Smooth muscle cell (in vitro differentiated cells): ENCODE results near the gene SIPA1L2. TPM values are rescaled to one million over a fixed set of nuclear protein-coding genes. Genes with fewer than 3 reads are reported as not detected.

Experiments
- DNase-seq: peaks from one replicate; lab custom pipeline; 2025; ENCODE audit not compliant: unreplicated experiment; lab: John Stamatoyannopoulos, UW
- H2AFZ ChIP-seq: fragments of 200-600 bp; sonication (generic); 2 replicates; pipeline ENCODE4 v1.6.0; 2016; ENCODE audit warnings: antibody characterized with exemption, low read depth, mild to moderate bottlenecking
- H3F3A ChIP-seq: fragments of 200-600 bp; sonication (generic); 2 replicates; pipeline ENCODE4 v1.6.0; 2017; ENCODE audit warnings: antibody characterized with exemption, low read depth
- H3K27ac ChIP-seq: fragments of 200-600 bp; sonication (generic); 2 replicates; pipeline ENCODE4 v1.5.1; 2016; ENCODE audit warnings: low read depth, mild to moderate bottlenecking
- H3K27me3 ChIP-seq: fragments of 200-600 bp; sonication (generic); 2 replicates; pipeline ENCODE4 v1.6.1; 2016; ENCODE audit warnings: low read depth, mild to moderate bottlenecking
- H3K36me3 ChIP-seq: fragments of 200-600 bp; sonication (generic); 2 replicates; pipeline ENCODE4 v1.5.1; 2016; ENCODE audit warnings: low read depth
- H3K4me1 ChIP-seq: fragments of 200-600 bp; sonication (generic); 2 replicates; pipeline ENCODE4 v1.5.1; 2016; ENCODE audit warnings: low read depth
- H3K4me2 ChIP-seq: fragments of 200-600 bp; sonication (generic); 2 replicates; pipeline ENCODE4 v1.6.0; 2016; ENCODE audit warnings: mild to moderate bottlenecking
- H3K4me3 ChIP-seq: fragments of 200-600 bp; sonication (generic); 2 replicates; pipeline ENCODE4 v1.5.1; 2016; ENCODE audit warnings: mild to moderate bottlenecking
- H3K79me2 ChIP-seq: fragments of 200-600 bp; sonication (generic); 2 replicates; pipeline ENCODE4 v1.6.0; 2016; ENCODE audit warnings: low read depth, mild to moderate bottlenecking
- H3K9ac ChIP-seq: fragments of 200-600 bp; sonication (generic); 2 replicates; pipeline ENCODE4 v1.6.0; 2016; ENCODE audit warnings: low read depth
- H3K9me3 ChIP-seq: fragments of 200-600 bp; sonication (generic); replicated peaks from 2 replicates; pipeline ENCODE4 v1.5.1; 2016; ENCODE audit warnings: low read depth
- H4K20me1 ChIP-seq: fragments of 200-600 bp; sonication (generic); 2 replicates; pipeline ENCODE4 v1.6.0; 2016; ENCODE audit warnings: low read depth
- WGBS: methylation state at CpG from one replicate; pipeline ENCODE4 v1.1.7; 2016; ENCODE audit warnings: low lambda C conversion rate; 5-methylcytosine and 5-hydroxymethylcytosine counted together
- polyA plus RNA-seq: library from polyadenylated mRNA; unstranded; fragments of >200 nt; fragmentation: Nextera tagmentation; extraction: Ambion mirVana; gene quantifications from 2 replicates; pipeline ENCODE4 v1.2.1, GENCODE V29; 2016
- total RNA-seq: library from RNA; depleted of rRNA; stranded (reverse); fragments of >200 nt; gene quantifications from 2 replicates; pipeline ENCODE4 v1.2.3, GENCODE V29; 2014
- TF ChIP-seq, protein P1 (sequence below): fragments of 200-600 bp; sonication (generic); IDR thresholded peaks from 2 replicates; pipeline ENCODE4 v1.5.1; 2017; ENCODE audit warnings: borderline replicate concordance, mild to moderate bottlenecking, antibody characterized with exemption; ENCODE audit not compliant: insufficient read depth, poor library complexity, severe bottlenecking

Gene SIPA1L2
- total and polyA plus RNA-seq, 2 experiments from 2014 or later, result 18.9 to 37.0 TPM

DNA sequence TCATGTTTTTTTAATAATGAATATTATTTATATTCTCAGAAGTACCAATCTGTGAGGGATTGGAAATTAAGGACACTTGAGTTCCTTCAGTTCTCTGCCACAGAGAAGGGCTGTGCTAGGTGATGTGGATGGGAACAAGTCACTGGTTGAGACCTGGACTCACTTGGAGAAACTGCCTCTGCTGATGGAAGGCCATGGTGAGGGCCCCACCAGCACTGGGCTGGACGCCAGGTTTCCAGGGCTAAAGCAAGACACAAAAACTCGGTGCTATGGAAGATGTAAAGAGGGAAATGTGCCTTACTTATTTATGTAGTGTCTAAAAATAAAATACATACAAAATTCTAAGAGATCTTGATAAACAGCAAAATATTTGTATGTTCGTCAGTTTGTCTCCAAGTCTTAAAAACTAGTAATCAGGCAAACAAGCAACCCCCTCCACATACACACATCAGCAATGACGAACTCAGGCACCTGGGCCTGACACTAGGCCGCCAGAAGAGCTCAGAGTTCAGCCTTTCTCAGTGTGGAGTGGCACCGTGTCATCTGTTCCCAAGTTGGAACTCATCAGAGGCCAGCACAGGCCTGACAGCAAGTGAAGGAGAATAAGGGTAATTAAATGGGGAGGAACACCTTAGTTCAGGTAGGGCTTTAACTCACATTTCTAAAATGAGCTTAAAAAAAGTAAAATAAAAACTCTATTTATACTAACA lies 19.6 kb downstream of the SIPA1L2 start:
- no peak overlapping the region for H3K4me2 ChIP-seq
- H3K9ac ChIP-seq, result no peak overlapping the region
- H3K79me2 ChIP-seq, result peaks cover 82% of the 10 kb centered on the region
- H4K20me1 ChIP-seq, result peaks cover 42% of the 10 kb centered on the region
- peaks cover 14% of the 10 kb centered on the region for H3K4me1 ChIP-seq
- H3K27me3 ChIP-seq, result no peaks in the 10 kb centered on the region
- H3K9me3 ChIP-seq, result no peaks in the 10 kb centered on the region
- H3K27ac ChIP-seq, result no peak overlapping the region
- no peak overlapping the region for H2AFZ ChIP-seq
- peaks cover 14% of the 10 kb centered on the region for H3F3A ChIP-seq
- H3K36me3 ChIP-seq, result no peaks in the 10 kb centered on the region
- DNase-seq, result no peak
- TF ChIP-seq, protein P1, sequence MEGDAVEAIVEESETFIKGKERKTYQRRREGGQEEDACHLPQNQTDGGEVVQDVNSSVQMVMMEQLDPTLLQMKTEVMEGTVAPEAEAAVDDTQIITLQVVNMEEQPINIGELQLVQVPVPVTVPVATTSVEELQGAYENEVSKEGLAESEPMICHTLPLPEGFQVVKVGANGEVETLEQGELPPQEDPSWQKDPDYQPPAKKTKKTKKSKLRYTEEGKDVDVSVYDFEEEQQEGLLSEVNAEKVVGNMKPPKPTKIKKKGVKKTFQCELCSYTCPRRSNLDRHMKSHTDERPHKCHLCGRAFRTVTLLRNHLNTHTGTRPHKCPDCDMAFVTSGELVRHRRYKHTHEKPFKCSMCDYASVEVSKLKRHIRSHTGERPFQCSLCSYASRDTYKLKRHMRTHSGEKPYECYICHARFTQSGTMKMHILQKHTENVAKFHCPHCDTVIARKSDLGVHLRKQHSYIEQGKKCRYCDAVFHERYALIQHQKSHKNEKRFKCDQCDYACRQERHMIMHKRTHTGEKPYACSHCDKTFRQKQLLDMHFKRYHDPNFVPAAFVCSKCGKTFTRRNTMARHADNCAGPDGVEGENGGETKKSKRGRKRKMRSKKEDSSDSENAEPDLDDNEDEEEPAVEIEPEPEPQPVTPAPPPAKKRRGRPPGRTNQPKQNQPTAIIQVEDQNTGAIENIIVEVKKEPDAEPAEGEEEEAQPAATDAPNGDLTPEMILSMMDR, result no peak
- 89% methylated on average over 6 of the region's 6 CpGs for WGBS
- H3K4me3 ChIP-seq, result no peak overlapping the region

DNA sequence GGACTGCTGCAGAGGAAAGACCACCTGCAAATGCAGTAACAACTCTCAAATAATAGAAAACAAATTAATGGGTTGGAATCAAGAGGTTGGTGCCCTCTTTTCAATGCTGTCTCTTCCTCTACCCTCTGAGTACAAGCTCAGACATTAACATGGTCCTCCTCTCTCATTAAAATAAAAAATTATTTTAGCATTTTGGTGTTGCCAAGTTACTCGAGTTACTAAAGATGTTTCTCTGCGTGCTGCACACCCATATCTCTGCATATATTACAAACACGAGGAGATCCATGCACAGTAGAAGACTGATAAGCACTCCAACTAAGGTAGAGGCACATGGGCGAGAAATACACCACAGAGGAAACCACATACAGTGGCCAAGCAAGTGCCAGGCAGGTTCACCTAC lies 21.5 kb downstream of the SIPA1L2 start:
- no peaks in the 10 kb centered on the region for H3K27me3 ChIP-seq
- H3K9ac ChIP-seq, result no peak overlapping the region
- H2AFZ ChIP-seq, result no peak overlapping the region
- H3K79me2 ChIP-seq, result peaks cover 97% of the 10 kb centered on the region
- no peak for DNase-seq
- no peaks in the 10 kb centered on the region for H3K36me3 ChIP-seq
- no peak overlapping the region for H3K4me3 ChIP-seq
- H3F3A ChIP-seq, result peaks cover 10% of the 10 kb centered on the region
- H3K4me1 ChIP-seq, result no peaks in the 10 kb centered on the region
- TF ChIP-seq, protein P1, result no peak
- peaks cover 30% of the 10 kb centered on the region for H4K20me1 ChIP-seq
- H3K27ac ChIP-seq, result no peak overlapping the region
- no peak overlapping the region for H3K4me2 ChIP-seq
- H3K9me3 ChIP-seq, result no peaks in the 10 kb centered on the region
- WGBS, result 94% methylated on average over 4 of the region's 4 CpGs

DNA sequence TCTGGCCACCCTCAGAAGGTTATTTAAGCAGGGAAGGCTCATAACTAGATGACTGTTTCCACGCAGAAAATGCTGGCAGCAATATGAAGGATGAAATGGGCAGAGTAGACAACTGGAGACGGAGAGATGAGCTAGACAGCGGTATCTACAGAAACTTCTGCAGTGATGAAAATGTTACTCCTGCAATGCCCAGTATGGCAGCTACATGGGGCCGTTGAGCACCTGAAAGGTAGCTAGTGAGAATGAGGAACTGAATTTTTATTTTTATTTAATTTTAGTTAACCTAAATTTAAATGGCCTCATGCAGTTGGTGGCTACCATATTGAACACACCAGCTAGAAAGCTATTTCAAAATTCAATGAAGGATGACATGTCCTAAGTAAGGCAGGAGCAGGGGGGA lies 27.3 kb downstream of the SIPA1L2 start:
- Histone ChIP-seq H3F3A (peaks cover 9% of the 10 kb centered on the region), H3K27ac (no peak overlapping the region), H3K4me1 (no peaks in the 10 kb centered on the region), H3K36me3 (no peaks in the 10 kb centered on the region), H3K9me3 (no peaks in the 10 kb centered on the region), H3K4me3 (no peak overlapping the region), H4K20me1 (peaks cover 51% of the 10 kb centered on the region), H3K79me2 (peaks cover 99% of the 10 kb centered on the region), H2AFZ (no peak overlapping the region), H3K9ac (no peak overlapping the region), H3K4me2 (no peak overlapping the region), H3K27me3 (no peaks in the 10 kb centered on the region)
- TF ChIP-seq, protein P1, result peak; percentile 15
- no peak for DNase-seq
- WGBS, result 97% methylated on average over 4 of the region's 4 CpGs
